HG02610 (cell line): ENCODE measurements around the gene SRGAP1.
A peak's percentile ranks its signal among the peaks of the same experiment; 100 is the strongest.

Experiments used
- ATAC-seq: cut with Tn5 transposase; IDR thresholded peaks from one replicate; pipeline ENCODE4 v1.9.1; 2021; ENCODE audit warnings: mild to moderate bottlenecking, moderate library complexity; ENCODE audit not compliant: unreplicated experiment

Gene SRGAP1

DNA sequence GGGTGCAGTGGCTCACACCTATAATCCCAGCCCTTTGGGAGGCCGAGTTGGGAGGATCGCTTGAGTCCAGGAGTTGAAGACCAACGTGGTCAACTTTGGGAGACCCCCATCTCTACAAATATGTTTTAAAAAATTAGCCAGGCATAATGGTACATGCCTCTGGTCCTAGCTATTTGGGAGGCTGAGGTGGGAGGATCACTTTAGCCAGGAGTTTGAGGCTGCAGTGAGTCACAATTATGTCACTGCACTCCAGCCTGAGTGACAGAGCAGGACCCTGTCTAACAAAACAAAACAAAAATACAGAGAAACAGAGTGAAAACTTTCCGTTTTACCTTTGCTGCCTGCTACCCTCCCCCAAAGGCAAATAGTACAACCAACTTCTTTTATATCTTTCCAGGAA, 60.2 kb downstream of the SRGAP1 start:
- ATAC-seq: no peak

- no peak for ATAC-seq
These were observed 61.0 kb downstream of the SRGAP1 start for GRCh38 chr12:63905544-63905943.

- ATAC-seq: no peak
These were observed 62.4 kb downstream of the SRGAP1 start for GRCh38 chr12:63906876-63907275.

DNA sequence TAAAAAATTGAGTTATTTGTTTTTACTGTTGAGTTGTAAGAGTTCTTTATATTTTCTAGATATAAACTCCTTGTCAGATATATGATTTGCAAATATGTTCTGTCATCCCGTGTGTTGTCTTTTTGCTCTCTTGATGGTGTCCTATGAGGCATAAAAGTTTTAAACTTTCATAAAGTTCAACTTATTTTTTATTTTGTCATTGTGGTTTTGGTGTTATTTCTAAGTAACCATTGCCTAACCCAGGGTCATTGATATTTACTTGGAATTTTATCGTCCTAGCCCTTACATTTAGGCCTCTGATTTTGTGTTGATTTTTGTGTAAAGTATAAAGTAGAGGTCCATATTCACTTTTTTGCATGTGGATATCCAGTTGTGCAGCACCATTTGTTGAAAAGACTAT, 63.1 kb downstream of the SRGAP1 start:
- no peak for ATAC-seq

DNA sequence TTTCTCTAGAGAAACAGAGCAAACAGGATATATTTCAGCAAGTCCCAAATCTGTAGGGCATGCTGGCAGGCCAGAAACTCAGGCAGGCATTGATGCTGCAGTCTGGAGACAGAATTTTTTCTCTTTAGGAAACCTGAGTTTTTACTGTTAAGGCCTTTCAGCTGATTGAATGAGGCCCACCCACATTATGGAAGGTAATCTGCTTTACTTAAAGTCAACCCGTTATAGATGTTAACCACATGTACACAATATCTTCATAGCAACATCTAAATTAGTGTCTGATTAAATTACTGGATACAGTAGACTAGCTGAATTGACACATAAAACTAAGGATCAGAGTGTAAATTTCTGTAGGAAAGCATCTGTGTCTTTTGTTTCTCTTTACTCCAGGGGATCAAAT, 65.2 kb downstream of the SRGAP1 start:
- no peak for ATAC-seq

GRCh38 chr12:63911341-63911740, 66.8 kb downstream of the SRGAP1 start:
- no peak for ATAC-seq

GRCh38 chr12:63912651-63913050, 68.2 kb downstream of the SRGAP1 start:
- ATAC-seq: no peak

GRCh38 chr12:63913929-63914328, 69.4 kb downstream of the SRGAP1 start:
- no peak for ATAC-seq

DNA sequence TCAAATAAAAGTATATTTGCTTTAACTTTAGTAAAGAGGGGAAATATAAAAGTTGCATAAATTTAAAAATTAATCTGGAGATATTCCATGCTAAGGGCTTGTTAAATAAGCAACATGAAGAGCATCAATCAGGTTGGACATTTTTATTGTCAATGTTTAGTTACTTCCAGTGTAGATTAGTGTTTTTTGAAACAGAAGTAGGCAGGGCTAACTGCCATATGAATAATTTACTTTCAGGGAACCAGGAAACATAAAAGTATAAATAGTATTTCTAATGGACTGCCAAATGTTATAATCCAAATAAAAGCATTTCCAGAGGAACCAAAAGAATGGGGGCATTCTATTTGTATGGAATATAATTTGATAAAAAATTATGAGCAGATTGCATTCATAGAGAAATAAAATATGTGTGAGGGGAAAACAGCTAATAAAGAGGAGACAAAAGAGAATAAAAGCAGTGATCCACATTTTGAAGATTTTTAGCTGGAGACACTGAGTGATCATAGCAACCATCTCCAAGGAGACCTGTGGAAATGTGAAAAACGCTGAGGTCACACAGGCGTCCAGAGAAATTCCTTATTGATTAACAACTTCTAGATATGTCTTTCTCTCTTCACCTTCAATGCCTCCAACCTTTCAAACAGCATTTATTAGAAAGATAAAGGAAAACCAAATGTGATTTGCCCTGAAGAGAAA, 70.8 kb downstream of the SRGAP1 start:
- ATAC-seq: no peak

GRCh38 chr12:63916561-63917476, 72.3 kb downstream of the SRGAP1 start:
- no peak for ATAC-seq

- no peak for ATAC-seq
These were observed 73.0 kb downstream of the SRGAP1 start for GRCh38 chr12:63917477-63917862.

DNA sequence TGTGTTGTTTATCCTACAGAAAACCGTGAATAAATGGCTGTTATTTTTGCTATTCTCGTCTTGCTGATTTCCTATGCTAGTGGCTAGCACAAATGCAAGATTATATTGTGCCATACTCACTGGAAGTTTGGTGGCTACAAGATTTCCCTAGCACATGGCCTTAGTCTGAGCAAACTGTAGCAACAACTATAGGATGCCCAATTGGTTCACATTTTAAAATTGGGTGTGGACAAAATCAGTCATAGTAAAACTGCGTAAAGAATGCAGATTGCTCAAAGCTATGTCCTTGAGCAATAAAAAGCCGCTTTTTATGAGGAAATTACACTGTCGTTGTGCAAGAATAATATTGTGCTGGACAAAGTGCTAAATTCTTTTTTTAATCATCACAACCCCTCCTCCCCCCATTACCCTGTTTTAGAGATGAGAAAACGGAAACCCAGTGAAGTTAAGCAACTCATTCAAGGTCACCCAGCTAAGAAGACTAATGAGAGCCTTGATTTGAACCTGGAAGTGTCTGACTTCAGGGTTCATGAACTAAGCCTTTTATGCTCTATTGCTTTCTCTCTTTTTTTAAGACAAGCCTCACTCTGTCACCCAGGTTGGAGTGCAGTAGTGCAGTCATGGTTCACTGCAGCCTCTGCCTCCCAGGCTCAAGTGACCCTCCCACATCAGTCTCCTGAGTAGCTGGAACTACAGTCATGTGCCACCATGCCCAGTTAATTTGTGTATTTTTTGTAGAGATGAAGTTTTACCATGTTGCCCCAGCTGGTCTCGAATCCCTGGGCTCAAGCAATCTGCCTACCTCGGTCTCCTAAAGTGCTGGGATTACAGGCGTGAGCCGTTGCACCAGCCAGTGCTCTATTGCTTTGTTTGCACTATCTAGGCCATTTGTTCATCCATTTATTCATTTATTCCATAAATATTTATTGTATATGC, 73.6 kb downstream of the SRGAP1 start:
- peak; percentile 76 for ATAC-seq

DNA sequence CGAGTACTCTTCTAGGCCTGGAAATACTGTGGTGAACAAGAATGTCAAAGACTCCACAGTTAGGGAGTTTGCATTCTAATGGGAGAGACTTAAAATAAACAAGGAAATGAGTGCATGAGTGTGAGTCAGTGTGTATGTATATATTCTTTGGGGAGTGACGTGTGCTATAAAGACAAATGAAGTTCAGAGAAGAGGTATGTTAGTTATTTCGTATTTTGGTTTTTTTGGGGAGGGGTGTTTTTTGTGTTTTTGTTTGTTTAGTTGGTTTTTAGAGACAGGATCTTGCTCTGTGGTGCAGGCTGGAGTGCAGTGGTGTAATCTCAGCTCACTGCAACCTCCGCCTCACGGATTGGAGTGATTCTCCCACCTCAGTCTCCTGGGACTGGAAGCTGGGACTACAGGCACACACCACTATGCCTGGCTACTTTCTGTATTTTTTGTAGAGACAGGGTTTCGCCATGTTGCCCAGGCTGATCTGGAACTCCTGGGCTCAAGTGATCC, 74.3 kb downstream of the SRGAP1 start:
- ATAC-seq: no peak

GRCh38 chr12:63919756-63920155, 75.3 kb downstream of the SRGAP1 start:
- ATAC-seq: no peak

DNA sequence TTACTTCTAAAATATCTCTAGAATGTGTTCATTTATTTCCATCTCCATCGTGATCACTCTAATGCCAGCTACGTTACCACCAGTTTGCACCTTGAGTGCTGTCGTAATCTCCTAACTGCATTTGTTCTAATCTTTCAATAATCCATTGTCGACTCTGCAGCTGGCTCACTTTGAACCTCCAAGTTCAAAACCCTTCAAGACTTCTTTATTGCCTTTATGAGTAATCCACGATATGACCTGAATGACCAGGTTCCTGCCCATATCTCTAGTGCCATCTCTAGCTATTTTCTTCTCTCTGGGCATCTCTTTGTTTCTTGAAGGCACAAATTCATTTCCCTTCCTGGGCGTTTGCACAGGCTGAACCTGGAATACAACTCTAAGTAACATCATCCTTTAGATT, 76.7 kb downstream of the SRGAP1 start:
- no peak for ATAC-seq

GRCh38 chr12:63922474-63922873, 78.0 kb downstream of the SRGAP1 start:
- ATAC-seq: no peak

- ATAC-seq: no peak
These were observed 80.3 kb downstream of the SRGAP1 start for GRCh38 chr12:63924781-63925180.

- ATAC-seq: no peak
These were observed 83.0 kb downstream of the SRGAP1 start for GRCh38 chr12:63927511-63927910.

GRCh38 chr12:63928305-63928704, 83.8 kb downstream of the SRGAP1 start:
- peak; percentile 89 for ATAC-seq

DNA sequence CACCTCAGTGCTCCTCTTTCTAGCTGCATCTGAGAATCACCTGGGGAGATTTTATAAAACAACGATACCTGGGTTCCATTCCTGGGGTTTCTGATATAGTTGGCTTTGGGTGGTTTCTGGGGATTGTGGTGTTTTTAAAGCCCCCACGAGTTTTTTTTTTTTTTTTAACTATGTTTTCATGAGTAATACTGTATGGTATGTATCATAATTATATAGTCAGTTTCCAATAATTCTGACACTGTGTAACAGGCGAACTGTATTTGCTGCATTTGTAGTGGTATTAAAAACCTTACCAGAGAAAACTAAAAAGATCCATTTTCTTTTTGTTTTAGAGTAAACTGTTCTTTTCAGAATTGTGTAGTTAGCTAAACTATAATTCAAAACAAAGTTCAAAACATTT, 84.9 kb downstream of the SRGAP1 start:
- no peak for ATAC-seq

GRCh38 chr12:63930971-63931370, 86.5 kb downstream of the SRGAP1 start:
- no peak for ATAC-seq
